Activated CD8-positive, alpha-beta memory T cell treated with anti-CD3 and anti-CD28 coated beads, Interleukin-2, amount 50 U/mL, for 24 hours (primary cell): ENCODE results near the gene NPHP3.
"Not testable (repeated sequence)": the region's sequence is repeated elsewhere in the genome, so short reads cannot be mapped to it uniquely, and the experiment has no call there.

Source experiments
- DNase-seq: peaks from one replicate; pipeline ENCODE4 v3.0.0-alpha.2; 2020; ENCODE audit errors: extremely low read depth

NPHP3 gene

DNA sequence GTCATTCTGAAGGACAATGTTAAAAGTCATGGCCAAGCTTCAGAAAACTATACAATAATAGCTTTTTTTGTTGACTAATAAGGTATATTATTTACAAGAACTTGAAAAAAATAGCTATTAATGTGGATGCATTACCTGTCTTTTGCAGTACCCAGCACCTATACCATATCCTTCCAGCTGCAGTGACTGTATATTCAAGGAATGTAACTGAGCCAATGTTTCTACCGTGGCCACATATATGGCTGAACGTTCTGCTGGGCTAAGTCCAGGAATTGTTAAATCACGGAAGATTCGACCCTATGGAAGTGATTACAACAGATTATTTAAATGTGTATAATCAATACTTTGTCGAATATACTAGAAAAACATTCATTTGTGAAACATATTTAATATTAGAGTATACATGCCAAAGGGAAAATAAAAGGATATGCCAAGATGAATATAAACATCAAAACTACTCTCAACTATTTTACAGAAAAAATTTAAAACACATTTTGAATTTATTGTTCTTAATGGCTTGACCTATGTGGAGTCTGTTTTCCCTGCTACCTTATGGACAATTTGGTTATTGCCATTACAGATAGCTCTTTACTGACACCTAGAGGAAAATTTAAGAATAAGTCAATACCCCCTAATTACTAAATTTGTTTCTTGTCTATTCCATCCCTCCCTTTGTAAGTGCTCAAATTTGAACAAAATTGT lies 80.2 kb downstream of the NPHP3 start:
- no peak for DNase-seq

DNA sequence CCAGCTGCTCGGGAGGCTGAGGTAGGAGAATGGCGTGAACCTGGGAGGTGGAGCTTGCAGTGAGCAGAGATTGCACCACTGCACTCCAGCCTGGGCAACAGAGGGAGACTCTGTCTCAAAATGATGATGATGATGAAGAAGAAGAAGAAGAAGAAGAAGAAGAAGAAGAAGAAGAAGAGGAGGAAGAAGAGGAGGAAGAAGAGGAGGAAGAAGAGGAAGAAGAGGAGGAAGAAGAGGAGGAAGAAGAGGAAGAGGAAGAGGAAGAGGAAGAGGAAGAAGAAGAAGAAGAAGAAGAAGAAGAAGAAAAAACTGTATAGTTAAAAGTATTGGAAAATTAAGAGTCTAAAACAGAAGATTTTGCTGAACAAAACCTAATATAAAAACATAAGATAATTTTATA lies 80.8 kb downstream of the NPHP3 start:
- not testable (repeated sequence) for DNase-seq

GRCh38 chr3:132638706-132639105 lies 83.5 kb downstream of the NPHP3 start:
- no peak for DNase-seq

DNA sequence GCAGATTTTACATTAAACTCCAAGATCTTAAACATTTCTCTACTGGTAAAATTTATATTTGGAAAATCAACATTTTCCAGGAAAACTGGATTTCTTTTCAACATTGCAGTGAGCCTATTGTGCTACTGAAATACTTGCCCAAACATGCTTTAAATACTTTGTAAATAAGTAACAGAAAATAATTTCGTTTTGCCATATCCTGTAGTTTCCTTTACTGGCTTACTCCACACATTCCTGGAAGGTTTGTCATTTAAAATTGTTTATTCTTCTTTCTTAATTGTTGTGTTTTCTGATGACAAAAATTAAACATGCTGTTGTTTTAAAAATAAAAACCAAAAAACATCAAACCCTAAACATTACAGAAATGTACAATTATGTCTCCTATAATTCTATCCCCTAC lies 84.6 kb downstream of the NPHP3 start:
- DNase-seq: no peak

DNA sequence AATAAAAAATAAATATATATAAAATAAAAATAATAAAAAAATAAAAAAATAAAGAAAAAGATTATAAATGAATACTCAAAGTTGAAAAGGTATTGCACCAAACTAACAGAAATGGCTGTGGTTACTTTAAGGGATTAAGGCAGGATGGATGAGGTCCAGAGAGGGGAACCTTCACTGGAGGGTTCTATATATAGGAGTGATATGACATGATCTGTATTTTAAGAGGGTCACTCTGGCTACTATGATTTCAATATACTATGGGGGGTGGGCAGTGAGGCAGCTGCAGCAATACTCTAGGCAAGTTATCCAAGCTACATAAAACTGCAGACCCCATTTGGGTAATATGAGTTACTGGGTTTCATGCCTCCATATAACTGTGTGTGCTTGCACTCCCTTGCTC lies 87.2 kb downstream of the NPHP3 start:
- DNase-seq: no peak
